ENCODE data around the gene FANCG.
A peak's percentile ranks its signal among the peaks of the same experiment; 100 is the strongest.

FANCG gene

GRCh38 chr9:35079426-35080341, at the start of gene FANCG:
TSS of gene FANCG (minus strand) at chr9:35079942. CDS start at chr9:35079524, 418 bp downstream.
- Histone ChIP-seq H3K9me3 (ENCODE audit: severe bottlenecking) (no peaks in the 10 kb centered on the region), H3K27ac (ENCODE audit: poor library complexity, severe bottlenecking) (peak within 1 kb of the TSS; percentile 65), H3K36me3 (ENCODE audit: low read depth) (peaks cover 28% of the 10 kb centered on the region), H3K4me1 (ENCODE audit: insufficient read depth, poor library complexity, severe bottlenecking) (no peaks in the 10 kb centered on the region), H3K27me3 (ENCODE audit: insufficient read depth, poor library complexity, severe bottlenecking) (no peaks in the 10 kb centered on the region), H3K4me3 (ENCODE audit: severe bottlenecking) (peak within 1 kb of the TSS; percentile 86)
- no peak for TF ChIP-seq CTCF (IDR thresholded peaks at IDR 0.05; ENCODE audit: poor library complexity, severe bottlenecking)
- ATAC-seq (ENCODE audit: low read depth) (peak; percentile 91), DNase-seq (ENCODE audit: low spot score) (peak; percentile 93)

GRCh38 chr9:35116898-35117551, 37.3 kb upstream of the FANCG start:
- H3K36me3 ChIP-seq (ENCODE audit: low read depth): no peaks in the 10 kb centered on the region
- TF ChIP-seq CTCF (IDR thresholded peaks at IDR 0.05; ENCODE audit: poor library complexity, severe bottlenecking): peak; percentile 96
- ATAC-seq (ENCODE audit: low read depth): peak; percentile 54
- no peaks in the 10 kb centered on the region for H3K27me3 ChIP-seq (ENCODE audit: insufficient read depth, poor library complexity, severe bottlenecking)
- H3K4me1 ChIP-seq (ENCODE audit: insufficient read depth, poor library complexity, severe bottlenecking): peaks cover 12% of the 10 kb centered on the region
- no peaks in the 10 kb centered on the region for H3K9me3 ChIP-seq (ENCODE audit: severe bottlenecking)
- H3K27ac ChIP-seq (ENCODE audit: poor library complexity, severe bottlenecking): peak overlapping the region; percentile 94
- peak overlapping the region; percentile 51 for H3K4me3 ChIP-seq (ENCODE audit: severe bottlenecking)
- DNase-seq (ENCODE audit: low spot score): peak; percentile 91

- no peaks in the 10 kb centered on the region for H3K36me3 ChIP-seq (ENCODE audit: low read depth)
- H3K4me1 ChIP-seq (ENCODE audit: insufficient read depth, poor library complexity, severe bottlenecking): peaks cover 15% of the 10 kb centered on the region
- H3K4me3 ChIP-seq (ENCODE audit: severe bottlenecking): peak overlapping the region; percentile 51
- ATAC-seq (ENCODE audit: low read depth) (peak; percentile 4), DNase-seq (ENCODE audit: low spot score) (no peak)
- H3K27ac ChIP-seq (ENCODE audit: poor library complexity, severe bottlenecking): peak overlapping the region; percentile 94
- no peaks in the 10 kb centered on the region for H3K27me3 ChIP-seq (ENCODE audit: insufficient read depth, poor library complexity, severe bottlenecking)
- TF ChIP-seq CTCF (IDR thresholded peaks at IDR 0.05; ENCODE audit: poor library complexity, severe bottlenecking): no peak
- no peaks in the 10 kb centered on the region for H3K9me3 ChIP-seq (ENCODE audit: severe bottlenecking)
These were observed 36.8 kb upstream of the FANCG start for GRCh38 chr9:35116539-35116897.

GRCh38 chr9:35115680-35116538, 36.2 kb upstream of the FANCG start, which contains the start of gene ATOSB:
TSS of gene ATOSB (minus strand) at chr9:35115862. CDS start at chr9:35108274, 7,588 bp downstream.
- peak within 1 kb of the TSS; percentile 94 for H3K27ac ChIP-seq (ENCODE audit: poor library complexity, severe bottlenecking)
- no peaks in the 10 kb centered on the region for H3K9me3 ChIP-seq (ENCODE audit: severe bottlenecking)
- no peaks in the 10 kb centered on the region for H3K36me3 ChIP-seq (ENCODE audit: low read depth)
- peak; percentile 96 for DNase-seq (ENCODE audit: low spot score)
- no peak for TF ChIP-seq CTCF (IDR thresholded peaks at IDR 0.05; ENCODE audit: poor library complexity, severe bottlenecking)
- H3K4me3 ChIP-seq (ENCODE audit: severe bottlenecking): peak within 1 kb of the TSS; percentile 51
- peaks cover 15% of the 10 kb centered on the region for H3K4me1 ChIP-seq (ENCODE audit: insufficient read depth, poor library complexity, severe bottlenecking)
- ATAC-seq (ENCODE audit: low read depth): peak; percentile 55
- no peaks in the 10 kb centered on the region for H3K27me3 ChIP-seq (ENCODE audit: insufficient read depth, poor library complexity, severe bottlenecking)

Data from RWPE2 (cell line).